Suprapubic skin (tissue), 4 donors: ENCODE measurements around the gene IFT57.

Experiments used
- EP300 ChIP-seq: sonication (generic); formaldehyde crosslinking; IDR thresholded peaks from one replicate; pipeline ENCODE4 v1.6.1; 2017; ENCODE audit warnings: antibody characterized with exemption
- POLR2A ChIP-seq, 2 donors: fragments of 450-650 bp; IDR thresholded peaks; one replicate each; pipeline ENCODE4 v1.6.1; 2017; ENCODE audit warnings: antibody characterized with exemption in 2 of 2, mild to moderate bottlenecking in 2 of 2, moderate library complexity in 2 of 2
- POLR2AphosphoS5 ChIP-seq, 3 donors: sonication (generic); formaldehyde crosslinking; IDR thresholded peaks; one replicate each; pipeline ENCODE4 v1.6.1; 2017; ENCODE audit warnings: antibody characterized with exemption in 3 of 3
- TF ChIP-seq, protein P1 (sequence below), 2 donors: fragments of 200-600 bp in 1 of 2; fragments of 450-650 bp in 1 of 2; sonication (generic) in 1 of 2; IDR thresholded peaks; one replicate each; pipeline ENCODE4 v1.5.1; 2016 to 2019; ENCODE audit warnings: antibody characterized with exemption in 2 of 2, mild to moderate bottlenecking in 1 of 2, moderate library complexity in 1 of 2

DNA sequence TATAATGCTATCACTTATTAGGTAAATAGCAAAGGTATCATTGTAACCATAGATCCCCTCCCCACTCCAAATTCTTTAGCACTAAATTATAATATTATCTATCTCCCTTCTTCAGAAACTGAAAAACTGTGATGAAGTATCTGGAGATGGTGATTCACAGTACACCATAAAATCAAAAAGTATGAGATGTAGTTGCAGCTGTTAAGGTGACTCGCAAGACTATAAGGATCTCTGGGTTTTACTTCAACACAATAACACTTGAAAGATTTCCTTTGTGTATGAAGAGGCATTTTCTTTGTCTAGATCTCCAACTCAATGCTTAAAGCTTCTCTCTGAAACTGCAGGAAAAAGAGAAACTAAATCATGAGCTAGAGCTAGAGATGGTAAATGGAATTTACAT lies 46.9 kb downstream of the IFT57 start:
- TF ChIP-seq, protein P1, sequence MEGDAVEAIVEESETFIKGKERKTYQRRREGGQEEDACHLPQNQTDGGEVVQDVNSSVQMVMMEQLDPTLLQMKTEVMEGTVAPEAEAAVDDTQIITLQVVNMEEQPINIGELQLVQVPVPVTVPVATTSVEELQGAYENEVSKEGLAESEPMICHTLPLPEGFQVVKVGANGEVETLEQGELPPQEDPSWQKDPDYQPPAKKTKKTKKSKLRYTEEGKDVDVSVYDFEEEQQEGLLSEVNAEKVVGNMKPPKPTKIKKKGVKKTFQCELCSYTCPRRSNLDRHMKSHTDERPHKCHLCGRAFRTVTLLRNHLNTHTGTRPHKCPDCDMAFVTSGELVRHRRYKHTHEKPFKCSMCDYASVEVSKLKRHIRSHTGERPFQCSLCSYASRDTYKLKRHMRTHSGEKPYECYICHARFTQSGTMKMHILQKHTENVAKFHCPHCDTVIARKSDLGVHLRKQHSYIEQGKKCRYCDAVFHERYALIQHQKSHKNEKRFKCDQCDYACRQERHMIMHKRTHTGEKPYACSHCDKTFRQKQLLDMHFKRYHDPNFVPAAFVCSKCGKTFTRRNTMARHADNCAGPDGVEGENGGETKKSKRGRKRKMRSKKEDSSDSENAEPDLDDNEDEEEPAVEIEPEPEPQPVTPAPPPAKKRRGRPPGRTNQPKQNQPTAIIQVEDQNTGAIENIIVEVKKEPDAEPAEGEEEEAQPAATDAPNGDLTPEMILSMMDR (IDR thresholded peaks at IDR 0.05): no peak
- TF ChIP-seq POLR2AphosphoS5 (IDR thresholded peaks at IDR 0.05) (no peak), EP300 (no peak), POLR2A (IDR thresholded peaks at IDR 0.05) (no peak)
